ES-I3 (cell line): ENCODE results near the gene IL3.

Experiments
- H3K36me3 ChIP-seq: 2 replicates; pipeline ENCODE4 v1.6.1; 2013; ENCODE audit warnings: mild to moderate bottlenecking, low read length, control low read depth, moderate library complexity; ENCODE audit not compliant: insufficient read depth
- H3K4me1 ChIP-seq: 2 replicates; pipeline ENCODE4 v1.6.1; 2013; ENCODE audit warnings: mild to moderate bottlenecking, control low read depth, low read length; ENCODE audit not compliant: insufficient read depth
- H3K9ac ChIP-seq: 2 replicates; pipeline ENCODE4 v1.6.1; 2013; ENCODE audit warnings: low read depth, mild to moderate bottlenecking, low read length, moderate library complexity
- H3K9me3 ChIP-seq: 2 replicates; pipeline ENCODE4 v1.6.1; 2013; ENCODE audit warnings: mild to moderate bottlenecking, low read length, moderate library complexity; ENCODE audit not compliant: control insufficient read depth, insufficient read depth

Gene IL3

GRCh38 chr5:132079619-132080018, 19.2 kb downstream of the IL3 start:
- no peaks in the 10 kb centered on the region for H3K4me1 ChIP-seq

DNA sequence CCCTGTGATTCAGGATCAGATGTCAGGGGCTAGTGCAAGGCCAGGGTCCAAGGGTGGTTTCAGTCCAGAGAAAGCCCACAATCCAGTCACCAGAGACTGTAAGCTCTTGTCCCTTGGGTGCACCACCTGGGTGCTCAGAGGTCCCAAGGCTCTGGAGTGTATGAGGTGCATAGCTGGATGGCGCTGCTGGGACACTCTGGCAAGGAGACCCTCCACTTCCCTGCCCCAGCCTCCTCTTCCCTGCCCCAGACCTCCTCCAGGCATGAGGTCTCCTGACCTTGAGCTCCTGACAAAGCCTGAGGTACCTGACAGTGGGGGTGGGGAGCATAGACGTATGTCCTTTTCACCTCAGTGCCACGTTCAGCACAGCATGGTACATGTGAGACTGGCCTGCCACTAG, 20.1 kb downstream of the IL3 start:
- H3K9me3 ChIP-seq, result no peaks in the 10 kb centered on the region
- no peaks in the 10 kb centered on the region for H3K36me3 ChIP-seq
- H3K4me1 ChIP-seq, result no peaks in the 10 kb centered on the region
- no peak overlapping the region for H3K9ac ChIP-seq

More at GRCh38 chr5:132079619-132080018, 19.2 kb downstream of the IL3 start:
- Histone ChIP-seq H3K9me3 (no peaks in the 10 kb centered on the region), H3K9ac (no peak overlapping the region), H3K36me3 (no peaks in the 10 kb centered on the region)

DNA sequence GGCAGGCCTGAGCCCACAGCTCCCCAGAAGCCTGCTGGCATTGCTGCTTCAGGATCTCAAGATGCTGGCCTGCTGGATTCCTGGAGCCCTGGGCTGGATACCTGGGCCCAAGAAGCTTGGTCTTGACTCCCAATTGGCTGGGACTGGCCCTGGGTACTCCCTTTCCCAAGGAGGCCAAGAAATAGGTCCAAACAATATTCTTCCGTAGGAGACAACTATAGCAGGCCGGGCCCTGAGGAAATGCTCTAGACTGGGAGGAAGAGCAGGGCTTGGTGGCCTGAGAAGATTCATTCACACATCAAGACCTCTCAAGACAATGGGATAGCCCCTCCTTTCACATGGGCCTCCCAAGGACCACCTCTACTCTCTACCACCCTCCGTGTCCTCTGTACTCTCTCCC, 21.0 kb downstream of the IL3 start:
- H3K9me3 ChIP-seq, result no peaks in the 10 kb centered on the region
- H3K9ac ChIP-seq, result no peak overlapping the region
- no peaks in the 10 kb centered on the region for H3K4me1 ChIP-seq
- no peaks in the 10 kb centered on the region for H3K36me3 ChIP-seq

DNA sequence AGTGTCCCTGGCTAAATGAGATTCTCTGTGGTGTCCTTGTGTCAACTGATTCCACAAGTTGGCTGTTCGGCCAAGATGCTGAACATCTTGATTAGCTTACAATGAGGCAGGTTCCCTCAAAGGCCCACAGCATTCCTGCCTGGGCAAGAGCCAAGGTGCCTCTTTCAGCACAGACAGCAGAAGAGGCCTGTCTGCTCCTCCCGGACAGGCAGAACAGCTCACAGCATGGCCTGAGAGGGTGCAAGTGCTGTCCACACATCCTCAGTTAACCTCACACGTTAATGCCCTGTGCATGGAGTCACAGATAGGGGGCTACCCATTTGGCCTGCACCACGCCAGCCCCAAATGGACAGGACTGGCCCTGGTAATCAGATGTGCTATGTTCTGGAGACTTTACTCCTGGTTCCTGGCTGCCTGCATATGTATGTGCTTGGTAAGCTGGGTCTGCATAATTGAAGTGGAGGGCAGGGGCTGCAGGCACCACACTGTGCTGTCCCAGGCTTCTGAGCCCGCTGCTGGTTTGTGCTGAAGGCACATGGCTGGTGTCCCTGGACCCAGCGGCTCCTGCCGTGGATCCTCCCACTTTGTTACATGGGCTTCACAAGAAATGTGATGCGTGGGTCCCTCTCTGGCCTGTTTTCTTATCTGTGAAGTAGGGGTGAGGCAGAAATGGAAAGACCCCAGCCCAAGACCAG, 22.0 kb downstream of the IL3 start:
- Histone ChIP-seq H3K4me1 (no peaks in the 10 kb centered on the region), H3K9me3 (no peaks in the 10 kb centered on the region), H3K9ac (no peak overlapping the region), H3K36me3 (no peaks in the 10 kb centered on the region)

DNA sequence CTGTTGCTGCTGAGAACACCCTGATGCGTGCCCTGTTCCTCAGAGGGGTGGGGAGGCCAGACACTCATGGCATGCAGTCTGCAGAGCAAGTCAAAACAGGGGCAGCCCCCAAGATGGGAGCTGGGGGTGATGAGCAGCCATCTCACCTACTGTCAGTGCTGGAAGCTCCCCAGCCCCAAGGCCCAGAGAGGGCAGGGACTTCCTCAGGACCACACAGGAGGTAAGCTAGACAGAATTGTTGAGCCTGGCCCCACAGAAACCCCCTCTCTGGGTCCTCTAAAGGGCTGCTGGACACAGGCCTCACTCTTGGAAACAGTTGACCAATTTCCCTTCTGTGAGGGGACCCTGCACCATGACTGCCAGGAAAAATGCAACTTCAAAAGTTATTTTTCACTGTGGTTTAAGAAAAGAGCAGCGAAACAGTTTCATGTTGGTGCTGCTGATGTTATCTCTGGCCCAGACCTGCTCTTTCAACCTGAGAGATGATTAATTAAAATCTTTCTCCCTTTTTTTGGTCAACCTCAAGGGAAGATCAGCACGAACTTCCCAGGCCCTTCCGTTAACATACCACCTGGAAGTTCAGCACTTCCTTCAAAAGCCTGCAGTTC, 22.7 kb downstream of the IL3 start:
- H3K9ac ChIP-seq, result no peak overlapping the region
- H3K4me1 ChIP-seq, result no peaks in the 10 kb centered on the region
- no peaks in the 10 kb centered on the region for H3K9me3 ChIP-seq

DNA sequence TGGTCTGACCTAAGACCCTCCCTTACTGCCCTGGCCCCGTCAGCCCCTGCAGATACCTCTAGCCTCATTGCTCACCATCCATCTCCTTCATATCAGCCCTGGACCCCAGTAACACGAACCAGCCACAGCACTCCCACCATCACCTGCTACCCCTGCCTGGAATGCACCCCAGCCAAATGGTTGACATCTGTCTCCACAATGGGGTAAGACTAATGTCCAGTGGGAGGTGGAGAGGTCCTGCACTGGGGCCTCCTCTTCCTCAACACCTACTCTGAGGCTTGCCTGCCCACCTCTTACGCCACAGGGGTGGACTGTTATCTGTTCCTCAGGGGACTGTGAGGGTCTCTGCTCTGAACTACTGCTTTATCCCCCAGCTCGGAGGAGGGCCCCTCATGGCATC, 25.2 kb downstream of the IL3 start:
- H3K36me3 ChIP-seq, result no peaks in the 10 kb centered on the region
- no peaks in the 10 kb centered on the region for H3K9me3 ChIP-seq
- no peak overlapping the region for H3K9ac ChIP-seq
- no peaks in the 10 kb centered on the region for H3K4me1 ChIP-seq

More for the DNA sequence above, 22.7 kb downstream of the IL3 start:
- H3K36me3 ChIP-seq, result no peaks in the 10 kb centered on the region

DNA sequence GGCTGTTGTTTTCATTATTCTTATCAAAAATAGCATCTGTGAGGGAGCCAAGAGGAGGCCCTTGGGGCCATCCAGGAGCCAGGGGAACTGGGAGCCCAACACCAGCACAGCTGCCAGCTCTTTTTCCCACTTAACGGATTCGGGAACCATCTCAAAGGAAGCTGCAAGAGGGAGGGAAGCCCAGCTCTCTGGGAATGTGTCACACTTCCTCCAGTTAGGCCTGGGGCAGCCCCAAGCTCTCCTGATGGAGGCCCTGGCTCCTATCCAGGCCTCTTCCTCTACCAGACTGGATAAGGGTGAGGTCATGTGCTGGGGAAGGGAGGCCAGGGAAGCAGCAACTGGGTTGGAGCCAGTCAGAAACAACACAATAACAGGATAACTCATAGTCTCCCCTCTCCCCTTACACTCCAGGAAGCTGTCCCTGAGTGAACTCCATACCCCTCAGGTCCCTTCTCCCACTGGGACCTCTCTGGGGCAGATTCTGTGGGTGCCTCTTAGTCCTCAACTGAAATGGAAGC, 25.9 kb downstream of the IL3 start:
- H3K9me3 ChIP-seq, result no peaks in the 10 kb centered on the region
- no peaks in the 10 kb centered on the region for H3K4me1 ChIP-seq
- no peak overlapping the region for H3K9ac ChIP-seq
- no peaks in the 10 kb centered on the region for H3K36me3 ChIP-seq

GRCh38 chr5:132087176-132087575, 26.7 kb downstream of the IL3 start:
- H3K9ac ChIP-seq, result no peak overlapping the region
- no peaks in the 10 kb centered on the region for H3K4me1 ChIP-seq
- no peaks in the 10 kb centered on the region for H3K9me3 ChIP-seq
- no peaks in the 10 kb centered on the region for H3K36me3 ChIP-seq

GRCh38 chr5:132087661-132088060, 27.2 kb downstream of the IL3 start:
- no peaks in the 10 kb centered on the region for H3K9me3 ChIP-seq
- H3K9ac ChIP-seq, result no peak overlapping the region
- H3K36me3 ChIP-seq, result no peaks in the 10 kb centered on the region
- no peaks in the 10 kb centered on the region for H3K4me1 ChIP-seq

GRCh38 chr5:132089363-132089762, 28.9 kb downstream of the IL3 start:
- Histone ChIP-seq H3K9me3 (no peaks in the 10 kb centered on the region), H3K4me1 (no peaks in the 10 kb centered on the region), H3K36me3 (no peaks in the 10 kb centered on the region), H3K9ac (no peak overlapping the region)

- no peaks in the 10 kb centered on the region for H3K36me3 ChIP-seq
- H3K4me1 ChIP-seq, result no peaks in the 10 kb centered on the region
- H3K9me3 ChIP-seq, result no peaks in the 10 kb centered on the region
- H3K9ac ChIP-seq, result no peak overlapping the region
Measured at GRCh38 chr5:132090107-132090506, 29.7 kb downstream of the IL3 start.

GRCh38 chr5:132093271-132093670, 32.8 kb downstream of the IL3 start:
- Histone ChIP-seq H3K4me1 (no peaks in the 10 kb centered on the region), H3K9me3 (no peaks in the 10 kb centered on the region), H3K9ac (no peak overlapping the region), H3K36me3 (no peaks in the 10 kb centered on the region)

- Histone ChIP-seq H3K9ac (no peak overlapping the region), H3K36me3 (no peaks in the 10 kb centered on the region), H3K9me3 (no peaks in the 10 kb centered on the region), H3K4me1 (no peaks in the 10 kb centered on the region)
Measured at GRCh38 chr5:132094393-132095076, 34.1 kb downstream of the IL3 start.

GRCh38 chr5:132095077-132095410, 34.6 kb downstream of the IL3 start:
- H3K9me3 ChIP-seq, result no peaks in the 10 kb centered on the region
- no peak overlapping the region for H3K9ac ChIP-seq
- no peaks in the 10 kb centered on the region for H3K4me1 ChIP-seq
- H3K36me3 ChIP-seq, result no peaks in the 10 kb centered on the region

GRCh38 chr5:132095424-132095972, 35.0 kb downstream of the IL3 start:
- H3K9ac ChIP-seq, result no peak overlapping the region
- no peaks in the 10 kb centered on the region for H3K4me1 ChIP-seq
- no peaks in the 10 kb centered on the region for H3K36me3 ChIP-seq
- no peaks in the 10 kb centered on the region for H3K9me3 ChIP-seq
